ENCODE measurements around the gene SEPTIN1.

The SEPTIN1 gene

GRCh38 chr16:30369091-30369937 is 13.0 kb downstream of the SEPTIN1 start:
- Histone ChIP-seq H3F3A (ENCODE audit: low read depth) (no peaks in the 10 kb centered on the region), H3K4me3 (ENCODE audit: low read length, poor library complexity, severe bottlenecking) (peak overlapping the region; percentile 85), H2AFZ (ENCODE audit: low read length) (no peak overlapping the region), H3K9me2 (replicated peaks; ENCODE audit: low read depth, low read length) (no peaks in the 10 kb centered on the region), H3K9me3 (ENCODE audit: insufficient read depth, low read depth, low read length) (no peaks in the 10 kb centered on the region), H3K27me3 (ENCODE audit: insufficient read depth, low read length, poor library complexity, severe bottlenecking) (no peaks in the 10 kb centered on the region), H3K9ac (ENCODE audit: low read depth, low read length, poor library complexity, severe bottlenecking) (peak overlapping the region; percentile 78), H3K79me2 (ENCODE audit: insufficient read depth, low read length) (peaks cover 55% of the 10 kb centered on the region), H4K20me1 (ENCODE audit: insufficient read depth, low read length, poor library complexity, severe bottlenecking) (peaks cover 47% of the 10 kb centered on the region), H3K36me3 (ENCODE audit: insufficient read depth, low read length) (0 out of 2 replicates have a peak, but pooled peaks cover 3% of the 10 kb centered on the region), H3K4me1 (ENCODE audit: insufficient read depth, low read length, poor library complexity, severe bottlenecking) (peaks cover 45% of the 10 kb centered on the region), H3K4me2 (ENCODE audit: low read depth, low read length, poor library complexity, severe bottlenecking) (peak overlapping the region; percentile 98)
- TF ChIP-seq CTCF (conservative IDR thresholded peaks at IDR 0.05; ENCODE audit: low read length) (no peak), EZH2phosphoT487 (IDR thresholded peaks at IDR 0.05; ENCODE audit: borderline replicate concordance) (no peak)

GRCh38 chr16:30368792-30369090 is 13.6 kb downstream of the SEPTIN1 start:
- H3K9me2 ChIP-seq (replicated peaks; ENCODE audit: low read depth, low read length): no peaks in the 10 kb centered on the region
- H3K27me3 ChIP-seq (ENCODE audit: insufficient read depth, low read length, poor library complexity, severe bottlenecking): no peaks in the 10 kb centered on the region
- H3K4me2 ChIP-seq (ENCODE audit: low read depth, low read length, poor library complexity, severe bottlenecking): peak overlapping the region; percentile 98
- no peaks in the 10 kb centered on the region for H3F3A ChIP-seq (ENCODE audit: low read depth)
- TF ChIP-seq CTCF (conservative IDR thresholded peaks at IDR 0.05; ENCODE audit: low read length) (no peak), EZH2phosphoT487 (IDR thresholded peaks at IDR 0.05; ENCODE audit: borderline replicate concordance) (no peak)
- peaks cover 47% of the 10 kb centered on the region for H3K4me1 ChIP-seq (ENCODE audit: insufficient read depth, low read length, poor library complexity, severe bottlenecking)
- H4K20me1 ChIP-seq (ENCODE audit: insufficient read depth, low read length, poor library complexity, severe bottlenecking): peaks cover 47% of the 10 kb centered on the region
- H3K9ac ChIP-seq (ENCODE audit: low read depth, low read length, poor library complexity, severe bottlenecking): peak overlapping the region; percentile 78
- peaks cover 61% of the 10 kb centered on the region for H3K79me2 ChIP-seq (ENCODE audit: insufficient read depth, low read length)
- H3K36me3 ChIP-seq (ENCODE audit: insufficient read depth, low read length): 0 out of 2 replicates have a peak, but pooled peaks cover 3% of the 10 kb centered on the region
- H3K4me3 ChIP-seq (ENCODE audit: low read length, poor library complexity, severe bottlenecking): peak overlapping the region; percentile 85
- no peaks in the 10 kb centered on the region for H3K9me3 ChIP-seq (ENCODE audit: insufficient read depth, low read depth, low read length)
- H2AFZ ChIP-seq (ENCODE audit: low read length): no peak overlapping the region

- Histone ChIP-seq H3K79me2 (ENCODE audit: insufficient read depth, low read length) (peaks cover 66% of the 10 kb centered on the region), H3K4me3 (ENCODE audit: low read length, poor library complexity, severe bottlenecking) (peak overlapping the region; percentile 85), H4K20me1 (ENCODE audit: insufficient read depth, low read length, poor library complexity, severe bottlenecking) (peaks cover 48% of the 10 kb centered on the region)
Observed at GRCh38 chr16:30368122-30368791, 14.1 kb downstream of the SEPTIN1 start.

More at GRCh38 chr16:30368122-30368791, 14.1 kb downstream of the SEPTIN1 start:
- Histone ChIP-seq H3F3A (ENCODE audit: low read depth) (no peaks in the 10 kb centered on the region), H3K9me2 (replicated peaks; ENCODE audit: low read depth, low read length) (no peaks in the 10 kb centered on the region), H3K4me1 (ENCODE audit: insufficient read depth, low read length, poor library complexity, severe bottlenecking) (peaks cover 48% of the 10 kb centered on the region), H3K4me2 (ENCODE audit: low read depth, low read length, poor library complexity, severe bottlenecking) (peak overlapping the region; percentile 98), H3K36me3 (ENCODE audit: insufficient read depth, low read length) (0 out of 2 replicates have a peak, but pooled peaks cover 3% of the 10 kb centered on the region), H3K9ac (ENCODE audit: low read depth, low read length, poor library complexity, severe bottlenecking) (peak overlapping the region; percentile 78), H3K27me3 (ENCODE audit: insufficient read depth, low read length, poor library complexity, severe bottlenecking) (no peaks in the 10 kb centered on the region), H2AFZ (ENCODE audit: low read length) (no peak overlapping the region), H3K9me3 (ENCODE audit: insufficient read depth, low read depth, low read length) (no peaks in the 10 kb centered on the region)
- no peak for TF ChIP-seq EZH2phosphoT487 (IDR thresholded peaks at IDR 0.05; ENCODE audit: borderline replicate concordance)
- TF ChIP-seq CTCF (conservative IDR thresholded peaks at IDR 0.05; ENCODE audit: low read length): no peak
